ENCODE data around the gene IRF4.

- TF ChIP-seq, protein P1, sequence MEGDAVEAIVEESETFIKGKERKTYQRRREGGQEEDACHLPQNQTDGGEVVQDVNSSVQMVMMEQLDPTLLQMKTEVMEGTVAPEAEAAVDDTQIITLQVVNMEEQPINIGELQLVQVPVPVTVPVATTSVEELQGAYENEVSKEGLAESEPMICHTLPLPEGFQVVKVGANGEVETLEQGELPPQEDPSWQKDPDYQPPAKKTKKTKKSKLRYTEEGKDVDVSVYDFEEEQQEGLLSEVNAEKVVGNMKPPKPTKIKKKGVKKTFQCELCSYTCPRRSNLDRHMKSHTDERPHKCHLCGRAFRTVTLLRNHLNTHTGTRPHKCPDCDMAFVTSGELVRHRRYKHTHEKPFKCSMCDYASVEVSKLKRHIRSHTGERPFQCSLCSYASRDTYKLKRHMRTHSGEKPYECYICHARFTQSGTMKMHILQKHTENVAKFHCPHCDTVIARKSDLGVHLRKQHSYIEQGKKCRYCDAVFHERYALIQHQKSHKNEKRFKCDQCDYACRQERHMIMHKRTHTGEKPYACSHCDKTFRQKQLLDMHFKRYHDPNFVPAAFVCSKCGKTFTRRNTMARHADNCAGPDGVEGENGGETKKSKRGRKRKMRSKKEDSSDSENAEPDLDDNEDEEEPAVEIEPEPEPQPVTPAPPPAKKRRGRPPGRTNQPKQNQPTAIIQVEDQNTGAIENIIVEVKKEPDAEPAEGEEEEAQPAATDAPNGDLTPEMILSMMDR (IDR thresholded peaks at IDR 0.05) = no peak
- TF ChIP-seq POLR2A (IDR thresholded peaks at IDR 0.05) = no peak
- TF ChIP-seq POLR2AphosphoS5 (IDR thresholded peaks at IDR 0.05) = no peak
Measured at GRCh38 chr6:358432-358831, 33.1 kb upstream of the IRF4 start.

Measured in breast epithelium (tissue), 3 donors.